ENCODE measurements around the gene NXPH4. TPM values are rescaled to one million over a fixed set of nuclear protein-coding genes. Genes with fewer than 3 reads are reported as not detected.

NXPH4 gene
- total RNA-seq, 6 donors from 2014 or later: 0.20 to 0.94 (median 0.22) TPM; not detected in 3

- no peak for DNase-seq
- H3K9me3 ChIP-seq: no peaks in the 10 kb centered on the region
- no peak for TF ChIP-seq POLR2AphosphoS5 (IDR thresholded peaks at IDR 0.05)
- TF ChIP-seq POLR2A (IDR thresholded peaks at IDR 0.05): no peak
- TF ChIP-seq, protein P1, sequence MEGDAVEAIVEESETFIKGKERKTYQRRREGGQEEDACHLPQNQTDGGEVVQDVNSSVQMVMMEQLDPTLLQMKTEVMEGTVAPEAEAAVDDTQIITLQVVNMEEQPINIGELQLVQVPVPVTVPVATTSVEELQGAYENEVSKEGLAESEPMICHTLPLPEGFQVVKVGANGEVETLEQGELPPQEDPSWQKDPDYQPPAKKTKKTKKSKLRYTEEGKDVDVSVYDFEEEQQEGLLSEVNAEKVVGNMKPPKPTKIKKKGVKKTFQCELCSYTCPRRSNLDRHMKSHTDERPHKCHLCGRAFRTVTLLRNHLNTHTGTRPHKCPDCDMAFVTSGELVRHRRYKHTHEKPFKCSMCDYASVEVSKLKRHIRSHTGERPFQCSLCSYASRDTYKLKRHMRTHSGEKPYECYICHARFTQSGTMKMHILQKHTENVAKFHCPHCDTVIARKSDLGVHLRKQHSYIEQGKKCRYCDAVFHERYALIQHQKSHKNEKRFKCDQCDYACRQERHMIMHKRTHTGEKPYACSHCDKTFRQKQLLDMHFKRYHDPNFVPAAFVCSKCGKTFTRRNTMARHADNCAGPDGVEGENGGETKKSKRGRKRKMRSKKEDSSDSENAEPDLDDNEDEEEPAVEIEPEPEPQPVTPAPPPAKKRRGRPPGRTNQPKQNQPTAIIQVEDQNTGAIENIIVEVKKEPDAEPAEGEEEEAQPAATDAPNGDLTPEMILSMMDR (IDR thresholded peaks at IDR 0.05): no peak
- TF ChIP-seq EP300 (IDR thresholded peaks at IDR 0.05): no peak
- H3K36me3 ChIP-seq: peaks cover 4 to 77% (median 37%) of the 10 kb centered on the region in 4 donors
- H3K27ac ChIP-seq: peak overlapping the region in 1 of 4 donors; percentile 17
- H3K27me3 ChIP-seq: no peaks in the 10 kb centered on the region
- H3K4me1 ChIP-seq: no peaks in the 10 kb centered on the region
- ATAC-seq (ENCODE audit: low FRiP score in 2 of 2): no peak
- no peak overlapping the region for H3K4me3 ChIP-seq
- WGBS, 2 donors: 88 to 90% methylated on average over 1 of the region's 1 CpG
Measured at GRCh38 chr12:57170408-57170807, 46.2 kb upstream of the NXPH4 start.

DNA sequence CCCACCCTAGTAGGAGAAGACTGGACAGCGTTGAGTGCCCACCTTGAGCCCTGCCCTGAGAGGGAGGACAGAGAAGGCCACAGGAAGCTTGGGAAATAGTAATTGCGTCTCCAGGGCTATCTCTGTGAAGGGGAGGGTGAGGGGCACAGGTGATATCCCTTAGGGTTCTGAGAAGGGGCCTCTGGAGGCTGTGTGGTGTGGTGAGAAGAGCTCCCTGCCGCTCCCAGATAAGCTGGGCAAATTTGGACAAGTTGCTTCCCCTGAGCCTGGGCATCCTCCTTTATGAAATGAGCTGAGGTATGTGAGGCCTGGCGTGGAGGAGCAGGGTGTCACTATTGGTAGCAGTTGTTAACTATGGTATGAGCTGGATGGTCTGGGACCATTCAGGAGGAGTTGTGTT lies 45.7 kb upstream of the NXPH4 start:
- DNase-seq (no peak), ATAC-seq (ENCODE audit: low FRiP score in 2 of 2) (no peak)
- H3K27me3 ChIP-seq: no peaks in the 10 kb centered on the region
- no peaks in the 10 kb centered on the region for H3K4me1 ChIP-seq
- no peak overlapping the region for H3K4me3 ChIP-seq
- H3K27ac ChIP-seq: peak overlapping the region in 2 of 4 donors; percentile 8 to 17
- H3K36me3 ChIP-seq: peaks cover 4 to 72% (median 32%) of the 10 kb centered on the region in 4 donors
- 84 to 94% methylated on average over 4 of the region's 4 CpGs for whole genome bisulfite sequencing, 2 donors
- TF ChIP-seq, protein P1 (IDR thresholded peaks at IDR 0.05): no peak
- TF ChIP-seq POLR2A (IDR thresholded peaks at IDR 0.05) (no peak), POLR2AphosphoS5 (IDR thresholded peaks at IDR 0.05) (no peak), EP300 (IDR thresholded peaks at IDR 0.05) (no peak)
- H3K9me3 ChIP-seq: no peaks in the 10 kb centered on the region

GRCh38 chr12:57171668-57172067 lies 44.9 kb upstream of the NXPH4 start:
- Histone ChIP-seq H3K36me3 (peaks cover 11 to 72% (median 32%) of the 10 kb centered on the region in 4 donors), H3K4me1 (no peaks in the 10 kb centered on the region), H3K27me3 (no peaks in the 10 kb centered on the region), H3K4me3 (no peak overlapping the region), H3K9me3 (no peaks in the 10 kb centered on the region), H3K27ac (peak overlapping the region in 1 of 4 donors; percentile 8)
- TF ChIP-seq, protein P1 (IDR thresholded peaks at IDR 0.05): no peak
- TF ChIP-seq POLR2AphosphoS5 (IDR thresholded peaks at IDR 0.05): no peak
- no peak for TF ChIP-seq POLR2A (IDR thresholded peaks at IDR 0.05)
- no peak for TF ChIP-seq EP300 (IDR thresholded peaks at IDR 0.05)
- DNase-seq: no peak
- 48 to 58% methylated on average over 4 of the region's 4 CpGs for WGBS, 2 donors
- no peak for ATAC-seq (ENCODE audit: low FRiP score in 2 of 2)

GRCh38 chr12:57173089-57173488 lies 43.5 kb upstream of the NXPH4 start:
- Histone ChIP-seq H3K9me3 (no peaks in the 10 kb centered on the region), H3K36me3 (peaks cover 12 to 70% (median 34%) of the 10 kb centered on the region in 4 donors), H3K27ac (no peak overlapping the region), H3K4me3 (no peak overlapping the region), H3K4me1 (no peaks in the 10 kb centered on the region), H3K27me3 (no peaks in the 10 kb centered on the region)
- 66 to 84% methylated on average over 5 to 11 of the region's 11 CpGs for WGBS, 2 donors
- no peak for DNase-seq
- TF ChIP-seq POLR2A (IDR thresholded peaks at IDR 0.05) (no peak), POLR2AphosphoS5 (IDR thresholded peaks at IDR 0.05) (no peak), EP300 (IDR thresholded peaks at IDR 0.05) (no peak)
- TF ChIP-seq, protein P1 (IDR thresholded peaks at IDR 0.05): peak; percentile 25 to 58 (median 46)
- ATAC-seq (ENCODE audit: low FRiP score in 2 of 2): peak in 1 of 2 donors; percentile 23

GRCh38 chr12:57173683-57174082 lies 42.9 kb upstream of the NXPH4 start:
- ATAC-seq (ENCODE audit: low FRiP score in 2 of 2): no peak
- DNase-seq: no peak
- Histone ChIP-seq H3K36me3 (peaks cover 12 to 70% (median 37%) of the 10 kb centered on the region in 4 donors), H3K4me3 (no peak overlapping the region), H3K9me3 (no peaks in the 10 kb centered on the region), H3K27me3 (no peaks in the 10 kb centered on the region), H3K4me1 (no peaks in the 10 kb centered on the region), H3K27ac (no peak overlapping the region)
- 87 to 90% methylated on average over 14 of the region's 14 CpGs for WGBS, 2 donors
- no peak for TF ChIP-seq EP300 (IDR thresholded peaks at IDR 0.05)
- TF ChIP-seq, protein P1 (IDR thresholded peaks at IDR 0.05): no peak
- no peak for TF ChIP-seq POLR2A (IDR thresholded peaks at IDR 0.05)
- no peak for TF ChIP-seq POLR2AphosphoS5 (IDR thresholded peaks at IDR 0.05)
